ENCODE results near the gene RNASEL. TPM values are rescaled to one million over a fixed set of nuclear protein-coding genes. Genes with fewer than 3 reads are reported as not detected.
A peak's percentile ranks its signal among the peaks of the same experiment; 100 is the strongest.

Gene RNASEL
- total and polyA plus RNA-seq, 9 donors: 6.7 to 15.0 (median 9.7) TPM

GRCh38 chr1:182608845-182609610 lies 20.0 kb upstream of the RNASEL start:
- 82 to 87% (median 84%) methylated on average over 9 of the region's 9 CpGs for WGBS, 3 donors
- Histone ChIP-seq H3K27ac (no peak overlapping the region), H3K4me1 (ENCODE audit: insufficient read depth) (peaks cover 2% of the 10 kb centered on the region), H3K36me3 (no peaks in the 10 kb centered on the region), H3K4me3 (no peak overlapping the region), H3K27me3 (no peaks in the 10 kb centered on the region), H3K9me3 (no peaks in the 10 kb centered on the region)
- DNase-seq: no peak
- TF ChIP-seq POLR2A (IDR thresholded peaks at IDR 0.05): no peak
- no peak for TF ChIP-seq CTCF (IDR thresholded peaks at IDR 0.05)
- TF ChIP-seq EP300 (IDR thresholded peaks at IDR 0.05): no peak
- intact Hi-C loops (cut with DNase I): loop anchor here in 1 of 4 donors (5.0 kb wide), 1 partner anchor 63 kb away; no protein-coding TSS in a partner anchor

- intact Hi-C loops (cut with DNase I): loop anchor here in 1 of 4 donors (5.0 kb wide), 1 partner anchor 64 kb away; no protein-coding TSS in a partner anchor
- no peaks in the 10 kb centered on the region for H3K9me3 ChIP-seq
- H3K27me3 ChIP-seq: no peaks in the 10 kb centered on the region
- 42 to 88% (median 83%) methylated on average over 2 of the region's 2 CpGs for WGBS, 3 donors
- H3K4me1 ChIP-seq (ENCODE audit: insufficient read depth): peaks cover 5% of the 10 kb centered on the region
- TF ChIP-seq CTCF (IDR thresholded peaks at IDR 0.05): no peak
- TF ChIP-seq POLR2A (IDR thresholded peaks at IDR 0.05): no peak
- TF ChIP-seq EP300 (IDR thresholded peaks at IDR 0.05): no peak
- no peak overlapping the region for H3K27ac ChIP-seq
- no peaks in the 10 kb centered on the region for H3K36me3 ChIP-seq
- H3K4me3 ChIP-seq: no peak overlapping the region
- no peak for DNase-seq
These were observed 19.2 kb upstream of the RNASEL start for GRCh38 chr1:182608236-182608635.

GRCh38 chr1:182607566-182607965 lies 18.5 kb upstream of the RNASEL start:
- peaks cover 6% of the 10 kb centered on the region for H3K4me1 ChIP-seq (ENCODE audit: insufficient read depth)
- no peaks in the 10 kb centered on the region for H3K9me3 ChIP-seq
- intact Hi-C loops (cut with DNase I): loop anchor here in 1 of 4 donors (5.0 kb wide), 1 partner anchor 65 kb away; no protein-coding TSS in a partner anchor
- H3K36me3 ChIP-seq: no peaks in the 10 kb centered on the region
- no peak overlapping the region for H3K27ac ChIP-seq
- no peak for DNase-seq
- WGBS, 3 donors: 71 to 78% (median 78%) methylated on average over 1 of the region's 1 CpG
- no peaks in the 10 kb centered on the region for H3K27me3 ChIP-seq
- TF ChIP-seq EP300 (IDR thresholded peaks at IDR 0.05): no peak
- H3K4me3 ChIP-seq: no peak overlapping the region

- no peaks in the 10 kb centered on the region for H3K9me3 ChIP-seq
- H3K27me3 ChIP-seq: no peaks in the 10 kb centered on the region
- peak within 1 kb of the TSS; percentile 49 for H3K4me3 ChIP-seq
- WGBS, 3 donors: 5 to 6% (median 5%) methylated on average over 43 to 44 of the region's 44 CpGs
- peaks cover 6% of the 10 kb centered on the region for H3K4me1 ChIP-seq (ENCODE audit: insufficient read depth)
- DNase-seq: peak; percentile 90 to 95 (median 93)
- intact Hi-C loops (cut with DNase I): loop anchor here in 1 of 4 donors (5.0 kb wide), 1 partner anchor 68 kb away; no protein-coding TSS in a partner anchor
- peak within 1 kb of the TSS in 1 of 2 donors; percentile 32 for H3K27ac ChIP-seq
- TF ChIP-seq CTCF (IDR thresholded peaks at IDR 0.05): peak in 1 of 3 donors; percentile 7
- no peak for TF ChIP-seq EP300 (IDR thresholded peaks at IDR 0.05)
- TF ChIP-seq POLR2A (IDR thresholded peaks at IDR 0.05): peak; percentile 59
- H3K36me3 ChIP-seq: no peaks in the 10 kb centered on the region
These were observed 15.4 kb upstream of the RNASEL start, which contains the start of gene RGS16 for GRCh38 chr1:182604175-182605164. Gene RGS16 (minus strand): TSS chr1:182604389. CDS start chr1:182604259, 130 bp downstream.
